Epithelial cell of prostate (primary cell): ENCODE data around the gene MRPL18.
"Not testable (repeated sequence)": the region's sequence is repeated elsewhere in the genome, so short reads cannot be mapped to it uniquely, and the experiment has no call there.

Experiments used
- DNase-seq: peaks from one replicate; pipeline ENCODE4 v3.0.0-alpha.2; 2011; ENCODE audit warnings: low read depth, low spot score
- H3K27ac ChIP-seq: fragments of 450-650 bp; 2 replicates; pipeline ENCODE4 v1.5.1; 2017; ENCODE audit warnings: mild to moderate bottlenecking

Gene MRPL18

DNA sequence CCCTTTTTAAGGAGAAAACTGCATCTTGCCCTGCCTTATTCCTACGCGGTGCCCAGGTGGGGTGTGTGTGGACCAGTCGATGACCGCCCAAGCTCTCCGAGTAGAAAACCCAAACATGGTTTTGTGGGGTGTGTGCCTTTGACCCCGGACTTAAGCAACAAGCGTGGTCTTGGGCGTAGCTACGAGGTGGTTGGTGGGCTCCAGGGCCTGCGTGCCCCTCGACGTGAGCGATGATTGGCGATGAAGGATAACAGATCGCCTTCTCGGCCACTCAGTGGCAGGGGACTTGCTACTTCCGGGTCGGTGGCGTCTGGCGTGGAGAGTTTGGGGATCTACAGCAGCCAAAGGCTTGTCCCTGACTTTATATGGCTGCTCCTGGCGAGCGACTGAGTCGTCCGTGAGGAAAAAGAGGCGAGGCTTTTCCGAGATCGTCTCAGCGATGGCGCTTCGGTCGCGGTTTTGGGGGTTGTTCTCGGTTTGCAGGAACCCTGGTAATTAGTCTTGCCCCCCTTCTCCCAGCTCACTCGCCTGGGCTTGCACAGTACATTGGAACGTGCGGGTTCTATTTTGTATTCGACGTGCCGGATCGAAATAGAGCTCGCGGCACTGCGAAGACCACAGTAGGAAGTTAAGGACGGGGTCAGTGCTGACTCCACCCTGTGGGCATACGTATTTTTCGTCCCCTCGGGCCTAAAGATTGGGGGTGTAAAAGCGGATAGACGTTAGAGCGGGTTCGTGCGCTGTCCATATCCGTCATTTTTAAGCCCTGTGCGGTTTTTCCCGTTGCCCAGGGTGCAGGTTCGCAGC, at the start of gene MRPL18:
Gene MRPL18 (plus strand): TSS at position 319 of the 807 bp plus-strand sequence. CDS start 121 bp downstream, at position 440.
- peak; percentile 78 for DNase-seq

DNA sequence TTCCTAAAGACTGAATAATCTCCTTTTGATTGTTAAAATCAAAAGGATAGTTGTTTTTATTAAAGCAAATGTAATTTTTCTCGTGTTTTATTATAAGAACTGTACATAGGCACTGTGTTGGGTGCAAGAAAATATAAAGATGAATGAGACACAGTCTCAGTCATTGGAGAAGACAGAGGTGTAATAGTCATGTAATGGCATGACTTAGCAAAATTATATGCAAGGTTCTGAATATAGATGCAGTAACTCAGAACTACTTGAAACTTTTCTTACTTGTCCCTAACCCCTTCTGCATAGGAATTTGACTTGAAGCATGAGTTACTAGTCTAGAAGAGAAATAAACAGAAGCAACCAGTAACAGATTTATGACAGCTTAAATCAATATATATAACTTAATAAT, 48.1 kb upstream of the MRPL18 start:
- no peak for DNase-seq

More for the DNA sequence above, at the start of gene MRPL18:
- peak within 1 kb of the TSS; percentile 76 for H3K27ac ChIP-seq

DNA sequence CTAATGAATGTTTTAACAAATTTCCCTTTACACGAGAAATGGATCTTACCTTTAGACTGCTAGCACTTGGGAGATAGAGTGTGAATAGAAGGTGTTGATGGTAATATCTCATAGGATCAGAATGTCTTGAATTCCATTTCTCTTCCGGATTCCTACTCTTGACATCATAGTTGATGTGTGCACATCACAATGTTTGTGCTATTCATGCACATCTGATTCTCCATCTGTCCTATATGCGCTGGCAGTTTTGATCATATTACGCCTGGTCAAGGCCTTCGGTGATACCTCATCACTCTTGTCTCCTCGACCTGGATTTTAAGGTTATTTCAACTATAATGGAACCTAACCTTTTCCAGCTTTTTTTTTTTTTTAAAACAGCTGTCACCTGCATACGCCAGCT, 45.2 kb upstream of the MRPL18 start:
- no peak for DNase-seq
- no peak overlapping the region for H3K27ac ChIP-seq

More for the DNA sequence above, 48.1 kb upstream of the MRPL18 start:
- no peak overlapping the region for H3K27ac ChIP-seq

DNA sequence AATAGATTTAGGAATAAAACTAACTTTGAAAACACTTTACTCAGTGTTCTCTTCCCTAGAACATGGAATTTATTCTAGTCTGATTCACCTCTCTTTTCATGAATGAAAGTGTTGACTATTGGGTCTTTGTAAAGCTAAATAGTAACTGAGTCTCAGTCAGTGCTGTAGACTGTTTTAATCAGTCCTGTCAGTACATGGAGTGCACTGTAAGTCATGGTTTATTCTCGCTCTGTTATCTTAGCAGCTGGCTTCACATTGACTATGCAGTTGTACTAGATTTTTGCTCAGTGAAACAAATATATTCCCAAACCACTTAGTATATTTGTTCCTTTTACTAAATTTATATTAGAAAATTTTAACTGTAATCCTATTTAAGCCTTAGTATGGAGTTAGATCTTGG, 43.5 kb upstream of the MRPL18 start:
- no peak for DNase-seq
- no peak overlapping the region for H3K27ac ChIP-seq

DNA sequence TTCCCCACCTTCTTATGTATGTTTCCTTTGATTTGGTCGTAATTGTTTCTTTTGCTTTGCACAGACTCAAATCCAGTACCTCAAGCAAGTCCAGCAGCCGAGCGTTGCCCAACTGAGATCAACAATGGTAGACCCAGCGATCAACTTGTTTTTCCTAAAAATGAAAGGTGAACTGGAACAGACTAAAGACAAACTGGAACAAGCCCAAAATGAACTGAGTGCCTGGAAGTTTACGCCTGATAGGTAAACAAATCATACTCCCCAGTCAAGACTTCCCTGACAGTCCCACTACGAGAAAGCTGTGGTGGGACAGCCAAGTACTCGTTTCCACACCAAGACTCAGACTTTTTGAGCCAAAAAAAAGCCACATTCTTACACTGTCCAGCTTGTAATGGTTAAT, 42.1 kb upstream of the MRPL18 start:
- DNase-seq, H3K27ac ChIP-seq: not testable (repeated sequence)

DNA sequence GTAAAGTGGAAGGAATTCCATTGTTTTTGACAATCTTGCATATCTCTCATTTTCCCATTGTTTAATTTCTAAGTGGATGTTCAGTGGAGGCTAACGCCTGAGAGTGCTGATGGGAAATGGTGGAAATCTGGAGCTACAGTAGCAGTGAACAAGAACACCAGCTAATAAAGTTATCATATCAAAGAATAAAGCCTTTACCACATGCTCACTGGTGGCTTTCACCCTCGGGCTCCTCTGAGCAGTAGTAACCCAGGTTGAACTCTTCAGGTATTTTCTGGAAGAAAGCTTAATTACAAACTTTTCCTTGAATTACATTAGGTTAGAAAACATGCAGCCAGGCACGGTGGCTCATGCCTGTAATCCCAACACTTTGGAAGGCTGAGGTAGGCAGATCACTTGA, 38.8 kb upstream of the MRPL18 start:
- H3K27ac ChIP-seq: no peak overlapping the region
- DNase-seq: no peak

DNA sequence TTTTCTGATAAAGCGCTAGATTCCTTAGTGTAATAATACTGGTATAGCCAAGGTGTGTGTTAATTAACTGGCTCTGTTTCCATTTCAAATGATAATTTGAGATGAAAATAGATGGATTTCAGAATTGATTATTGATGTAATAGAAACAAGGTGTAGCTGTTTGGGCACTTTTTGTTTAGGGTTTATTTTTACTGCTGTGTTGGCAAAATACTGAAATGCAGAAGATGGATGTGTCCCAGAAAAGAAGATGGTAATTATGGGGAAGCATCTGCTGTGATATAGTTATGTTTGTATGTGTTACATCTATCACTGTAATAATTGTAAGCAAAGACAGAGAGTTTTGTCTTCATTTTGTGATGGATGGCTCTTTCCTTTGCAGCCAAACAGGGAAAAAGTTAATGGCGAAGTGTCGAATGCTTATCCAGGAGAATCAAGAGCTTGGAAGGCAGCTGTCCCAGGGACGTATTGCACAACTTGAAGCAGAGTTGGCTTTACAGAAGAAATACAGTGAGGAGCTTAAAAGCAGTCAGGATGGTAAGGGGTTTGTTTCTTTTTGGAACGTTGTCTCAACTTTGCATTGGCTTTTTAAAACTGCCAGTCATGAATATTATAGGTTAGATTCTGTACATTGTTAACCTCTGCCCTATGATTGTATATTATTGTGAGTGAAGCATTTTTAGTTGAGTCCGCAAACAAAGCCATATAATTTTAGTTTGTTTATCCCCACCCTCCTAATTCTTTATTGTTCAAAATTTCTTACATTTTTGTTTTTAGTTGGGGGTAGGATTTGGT, 37.0 kb upstream of the MRPL18 start:
- DNase-seq: no peak
- no peak overlapping the region for H3K27ac ChIP-seq

DNA sequence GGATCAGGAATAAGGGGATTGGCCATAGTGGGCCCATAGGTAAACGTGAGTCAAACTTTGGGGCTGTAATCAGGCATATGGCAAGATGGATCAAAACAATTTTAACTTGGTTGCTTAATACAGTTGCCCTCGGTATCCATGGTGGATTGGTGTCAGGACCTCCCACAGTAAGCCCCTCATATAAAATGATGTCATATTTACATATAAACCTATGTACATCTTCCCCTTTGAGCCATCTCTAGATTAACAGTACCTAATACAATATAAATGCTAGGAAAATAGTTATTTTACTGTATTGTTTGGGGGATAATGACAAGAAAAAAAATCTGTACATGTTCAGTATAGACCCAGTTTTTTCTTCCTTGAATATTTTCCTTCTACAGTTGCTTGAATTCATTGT, 35.9 kb upstream of the MRPL18 start:
- DNase-seq: no peak
- no peak overlapping the region for H3K27ac ChIP-seq

DNA sequence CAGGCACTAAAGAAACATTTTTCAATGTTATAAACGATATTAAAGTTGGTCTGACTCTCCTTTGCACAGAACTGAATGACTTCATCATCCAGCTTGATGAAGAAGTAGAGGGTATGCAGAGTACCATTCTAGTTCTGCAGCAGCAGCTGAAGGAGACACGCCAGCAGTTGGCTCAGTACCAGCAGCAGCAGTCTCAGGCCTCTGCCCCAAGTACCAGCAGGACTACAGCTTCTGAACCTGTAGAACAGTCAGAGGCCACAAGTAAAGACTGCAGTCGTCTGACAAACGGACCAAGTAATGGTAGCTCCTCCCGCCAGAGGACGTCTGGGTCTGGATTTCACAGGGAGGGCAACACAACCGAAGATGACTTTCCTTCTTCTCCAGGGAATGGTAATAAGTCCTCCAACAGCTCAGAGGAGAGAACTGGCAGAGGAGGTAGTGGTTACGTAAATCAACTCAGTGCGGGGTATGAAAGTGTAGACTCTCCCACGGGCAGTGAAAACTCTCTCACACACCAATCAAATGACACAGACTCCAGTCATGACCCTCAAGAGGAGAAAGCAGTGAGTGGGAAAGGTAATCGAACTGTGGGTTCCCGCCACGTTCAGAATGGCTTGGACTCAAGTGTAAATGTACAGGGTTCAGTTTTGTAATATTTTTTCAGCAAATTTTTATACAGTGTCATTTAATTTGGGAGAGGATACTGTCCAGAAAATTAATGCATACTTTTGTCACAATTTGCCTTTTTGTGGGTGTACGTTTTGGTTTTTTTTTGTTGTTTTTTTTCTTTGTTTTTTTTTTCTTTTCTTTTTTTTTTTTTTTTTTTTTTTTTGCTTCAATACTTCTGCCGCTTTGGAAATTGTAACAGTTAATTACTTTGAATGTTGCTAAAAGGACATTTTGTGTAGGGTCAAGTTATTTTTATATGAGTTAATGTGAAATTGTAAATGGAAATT, 35.0 kb upstream of the MRPL18 start:
- DNase-seq: no peak
- no peak overlapping the region for H3K27ac ChIP-seq

DNA sequence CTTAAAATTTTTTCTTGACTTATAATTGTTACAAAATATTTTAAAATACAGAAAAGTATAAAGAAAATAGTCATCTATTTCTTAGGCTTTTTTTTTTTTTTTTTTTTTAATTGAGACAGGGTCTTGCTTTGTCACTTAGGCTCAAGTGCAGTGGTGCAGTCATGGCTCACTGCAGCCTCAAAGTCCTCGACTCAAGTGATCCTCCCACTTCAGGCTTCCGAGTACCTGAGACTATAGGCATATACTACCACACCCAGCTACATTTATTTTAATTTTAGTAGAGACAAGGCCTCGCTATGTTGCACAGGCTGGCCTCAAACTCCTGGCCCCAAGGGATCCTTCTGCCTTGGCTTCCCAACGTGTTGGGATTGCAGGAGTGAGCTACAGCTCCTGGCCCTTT, 33.8 kb upstream of the MRPL18 start:
- no peak for DNase-seq

DNA sequence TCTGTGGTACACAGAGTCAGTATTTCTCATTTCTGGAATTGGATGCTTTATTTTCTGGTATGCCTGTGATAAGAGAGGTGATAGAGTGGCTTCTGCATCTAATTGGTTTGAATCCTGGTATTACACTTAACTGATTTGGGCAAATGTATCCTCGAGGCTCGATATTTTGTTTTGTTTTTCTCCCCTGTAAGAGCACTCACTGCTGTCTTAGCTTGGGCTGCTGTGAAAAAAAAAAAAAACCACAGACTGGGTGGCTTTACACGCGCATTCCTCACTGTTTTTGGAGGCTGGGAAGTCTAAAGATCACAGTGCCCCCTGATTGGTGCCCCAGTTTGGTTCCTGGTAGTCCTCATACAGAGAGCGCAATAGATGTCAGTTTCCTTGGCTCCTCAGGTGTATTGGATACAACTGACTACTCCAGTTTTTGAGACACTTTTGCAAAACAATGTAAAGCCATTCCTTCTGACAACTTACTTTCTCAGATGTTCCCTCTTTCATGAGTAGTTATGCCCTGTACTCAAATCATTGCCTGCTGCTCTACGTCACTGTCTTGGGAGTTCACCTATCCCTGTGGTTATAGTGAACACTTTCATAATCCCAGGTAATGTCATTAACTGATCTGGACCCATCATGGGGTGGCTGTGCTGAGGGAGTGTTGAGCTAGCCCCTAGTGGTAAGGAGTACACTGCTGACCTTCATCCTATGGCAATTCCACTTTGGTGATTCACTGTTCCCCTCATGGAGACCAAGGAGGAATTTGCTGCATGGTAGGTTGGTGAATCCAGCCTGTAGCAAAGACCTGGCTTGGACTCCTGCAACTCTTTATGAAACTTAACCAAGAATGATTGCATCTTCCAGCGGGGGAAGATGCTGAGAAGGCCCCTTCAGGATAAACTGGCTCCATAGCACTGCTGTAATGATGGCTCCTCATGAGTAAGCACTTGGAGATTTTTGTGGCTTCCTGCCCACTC, 32.0 kb upstream of the MRPL18 start:
- peak; percentile 18 for DNase-seq

More for the DNA sequence above, 33.8 kb upstream of the MRPL18 start:
- H3K27ac ChIP-seq: no peak overlapping the region

DNA sequence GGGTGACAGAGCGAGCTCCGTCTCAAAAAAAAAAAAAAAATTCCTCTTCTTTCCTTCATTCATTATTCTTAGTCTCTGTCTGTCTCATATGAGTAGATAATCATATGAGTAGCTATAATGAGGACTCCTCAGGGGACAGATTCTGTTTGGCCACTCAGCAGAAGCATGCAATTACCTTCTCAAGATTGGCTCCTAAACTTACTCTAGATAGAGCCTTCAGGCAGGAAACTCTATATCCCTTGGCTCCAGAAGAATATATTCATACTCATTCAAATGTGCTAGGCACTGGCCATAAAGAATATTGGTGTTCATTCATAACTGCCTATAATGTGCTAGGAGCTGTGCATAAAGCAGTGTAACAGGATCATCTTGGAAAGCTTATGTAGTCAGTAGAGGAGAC, 30.6 kb upstream of the MRPL18 start:
- peak overlapping the region; percentile 87 for H3K27ac ChIP-seq
- no peak for DNase-seq

More for the DNA sequence above, 32.0 kb upstream of the MRPL18 start:
- H3K27ac ChIP-seq: peak overlapping the region; percentile 87

DNA sequence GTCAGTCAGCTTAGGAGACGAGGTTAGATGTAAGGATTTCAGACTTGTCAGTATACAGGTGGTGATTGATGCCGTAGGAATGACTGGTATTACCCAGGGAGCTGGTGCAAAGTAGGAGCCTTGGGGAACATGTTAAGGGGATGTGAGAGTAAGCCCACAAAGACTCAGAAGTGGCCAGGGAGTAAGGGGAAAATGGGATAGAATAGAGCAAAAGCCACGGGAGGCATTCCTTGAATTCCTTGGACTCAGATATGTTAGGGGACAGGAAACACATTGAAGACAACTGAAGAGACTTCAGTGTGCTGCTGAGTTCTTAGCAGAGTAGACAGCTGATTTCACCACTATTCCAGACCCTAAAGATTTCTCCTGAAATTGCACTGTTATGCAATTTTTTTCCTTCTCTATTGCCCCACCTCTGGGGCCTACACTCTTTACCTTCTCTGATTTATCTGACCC, 29.6 kb upstream of the MRPL18 start:
- no peak for DNase-seq
- H3K27ac ChIP-seq: peak overlapping the region; percentile 87

DNA sequence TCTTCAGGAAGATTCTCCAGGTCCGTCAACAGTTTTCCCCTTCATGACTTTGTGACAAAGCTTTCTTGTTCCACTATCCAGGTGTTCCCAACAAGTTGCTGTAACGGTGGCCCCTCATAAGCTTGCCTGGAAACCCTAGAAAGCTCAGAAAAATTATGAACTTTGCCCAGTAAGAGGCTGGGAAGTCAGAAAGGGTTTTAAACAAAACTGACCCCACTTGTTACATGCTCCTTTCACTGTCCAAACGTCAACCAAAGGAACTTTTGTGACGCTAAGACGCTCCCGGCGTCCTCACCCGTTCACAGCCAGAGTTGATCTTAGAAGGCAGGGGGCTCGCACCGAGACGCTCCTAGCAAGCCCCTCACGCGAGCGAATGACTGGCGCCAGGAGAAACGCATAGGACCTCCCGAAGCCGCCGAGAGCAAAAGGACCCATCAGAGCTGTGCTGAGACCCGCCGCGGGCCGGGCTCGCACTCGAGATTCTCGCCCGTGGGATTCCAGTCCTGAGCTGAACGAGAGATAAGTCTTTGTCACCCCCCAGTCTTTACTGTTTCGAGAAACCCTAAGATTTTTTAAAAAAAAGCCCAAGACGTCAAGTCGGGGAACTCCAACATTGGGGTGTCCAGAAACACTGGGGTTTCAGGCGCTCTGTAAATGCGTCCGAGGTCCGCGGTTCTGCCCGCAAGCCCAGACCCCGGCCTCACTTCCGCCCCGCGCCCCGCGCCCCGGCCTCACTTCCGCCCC, 29.0 kb upstream of the MRPL18 start:
- DNase-seq: no peak
- peak overlapping the region; percentile 87 for H3K27ac ChIP-seq

DNA sequence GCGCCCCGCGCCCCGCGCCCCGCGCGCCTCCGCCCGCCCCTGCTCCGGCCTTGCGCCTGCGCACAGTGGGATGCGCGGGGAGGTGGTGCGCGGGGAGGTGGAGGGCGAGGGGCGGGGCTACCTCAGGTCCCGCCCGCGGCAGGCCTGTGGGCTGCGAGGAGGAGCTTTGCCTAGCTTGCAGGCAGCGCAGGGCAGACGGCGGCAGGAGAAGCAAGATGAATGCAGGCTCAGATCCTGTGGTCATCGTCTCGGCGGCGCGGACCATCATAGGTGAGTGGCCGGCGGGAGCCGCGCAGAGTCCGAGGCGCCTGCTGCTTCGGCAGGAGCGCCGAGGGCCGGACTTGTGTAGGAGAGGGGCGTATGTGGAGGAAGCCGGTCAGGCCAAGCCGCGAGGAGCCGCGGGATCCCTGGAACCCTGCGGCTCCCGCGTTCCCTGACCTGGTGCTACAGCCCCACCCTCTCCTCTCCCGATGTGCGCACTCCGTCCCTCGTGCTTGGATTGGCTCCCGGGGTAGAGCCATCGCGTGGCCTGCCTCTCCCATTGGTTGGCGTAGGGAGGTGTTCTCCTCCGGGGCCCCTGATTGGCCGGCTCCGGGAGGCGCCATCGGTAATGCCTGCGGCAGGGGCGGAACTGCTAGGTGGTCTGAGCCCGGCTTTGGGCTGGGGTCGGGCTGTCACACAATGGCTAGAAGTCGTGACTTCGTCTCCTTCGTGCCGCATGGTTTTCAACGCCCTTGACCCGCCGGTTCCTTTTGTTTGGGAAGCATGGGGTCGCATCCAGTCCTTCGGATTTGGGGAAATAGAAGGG, 28.2 kb upstream of the MRPL18 start, which contains the start of gene ACAT2:
Gene ACAT2 (plus strand): TSS at position 173 of the 808 bp plus-strand sequence. CDS start 43 bp downstream, at position 216.
- peak; percentile 74 for DNase-seq
- H3K27ac ChIP-seq: peak within 1 kb of the TSS; percentile 87

DNA sequence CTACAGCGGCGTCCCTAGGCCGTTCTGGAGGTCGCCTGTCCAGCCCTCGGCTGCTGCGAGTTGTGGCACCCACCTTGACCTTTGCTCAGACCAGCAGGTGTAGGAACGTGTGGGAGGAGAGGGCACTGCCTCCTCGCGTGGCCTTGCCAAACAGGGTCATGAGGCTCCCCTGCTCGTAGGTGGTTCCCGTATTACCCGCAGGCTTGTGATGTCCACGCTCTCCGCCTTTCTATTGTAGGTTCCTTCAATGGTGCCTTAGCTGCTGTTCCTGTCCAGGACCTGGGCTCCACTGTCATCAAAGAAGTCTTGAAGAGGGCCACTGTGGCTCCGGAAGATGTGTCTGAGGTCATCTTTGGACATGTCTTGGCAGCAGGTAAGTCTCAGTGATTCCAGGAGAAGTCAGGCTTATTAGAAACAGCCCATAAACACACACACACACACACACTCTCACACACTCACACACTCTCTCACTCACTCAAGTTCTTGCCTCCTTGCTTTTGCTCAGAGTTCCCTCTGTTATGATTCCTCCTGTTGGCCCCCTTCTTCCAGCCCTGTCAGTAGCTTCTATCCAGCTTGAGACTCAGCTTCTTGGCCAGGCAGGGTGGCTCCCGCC, 27.5 kb upstream of the MRPL18 start:
- peak overlapping the region; percentile 87 for H3K27ac ChIP-seq
- DNase-seq: no peak

DNA sequence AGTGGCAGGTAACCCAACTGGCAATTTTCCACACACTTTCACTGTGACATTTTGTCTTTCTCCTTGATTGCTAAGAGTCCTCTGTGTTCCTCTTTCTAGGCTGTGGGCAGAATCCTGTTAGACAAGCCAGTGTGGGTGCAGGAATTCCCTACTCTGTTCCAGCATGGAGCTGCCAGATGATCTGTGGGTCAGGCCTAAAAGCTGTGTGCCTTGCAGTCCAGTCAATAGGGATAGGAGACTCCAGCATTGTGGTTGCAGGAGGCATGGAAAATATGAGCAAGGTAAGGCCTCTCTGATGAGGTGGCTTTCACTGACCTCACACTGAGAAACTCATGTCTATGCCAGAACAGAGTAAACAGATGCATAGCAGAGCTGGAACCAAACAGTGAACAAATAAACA, 23.4 kb upstream of the MRPL18 start:
- no peak overlapping the region for H3K27ac ChIP-seq
- DNase-seq: no peak
